Islet of Langerhans (tissue), 1 donor: ENCODE data around the gene EIF5.
A peak's percentile ranks its signal among the peaks of the same experiment; 100 is the strongest.

Source experiments
- FAIRE-seq: peaks from one replicate; lab custom pipeline; 2011; peaks lifted over from hg19 to GRCh38; lab: Jason Lieb, UNC

The EIF5 gene

GRCh38 chr14:103372552-103373304, 38.7 kb downstream of the EIF5 start:
- no peak for FAIRE-seq

GRCh38 chr14:103374121-103374520, 40.1 kb downstream of the EIF5 start:
- FAIRE-seq: no peak

- no peak for FAIRE-seq
These were observed 43.5 kb downstream of the EIF5 start for GRCh38 chr14:103377522-103378037.

- FAIRE-seq: no peak
These were observed 44.2 kb downstream of the EIF5 start for GRCh38 chr14:103378038-103378854.

- FAIRE-seq: no peak
These were observed 46.8 kb downstream of the EIF5 start for GRCh38 chr14:103380719-103381377.

GRCh38 chr14:103382376-103382775, 48.3 kb downstream of the EIF5 start:
- FAIRE-seq: no peak

GRCh38 chr14:103384450-103385151, 50.6 kb downstream of the EIF5 start:
- no peak for FAIRE-seq

GRCh38 chr14:103385152-103385928, 51.3 kb downstream of the EIF5 start, which contains the start of gene MARK3:
TSS of gene MARK3 (plus strand) at chr14:103385415. CDS start at chr14:103386030, 615 bp downstream.
- FAIRE-seq: peak; percentile 87

- FAIRE-seq: no peak
These were observed 52.1 kb downstream of the EIF5 start for GRCh38 chr14:103385929-103386712.

- peak; percentile 51 for FAIRE-seq
These were observed 52.8 kb downstream of the EIF5 start for GRCh38 chr14:103386713-103387329.

GRCh38 chr14:103388664-103389063, 54.6 kb downstream of the EIF5 start:
- no peak for FAIRE-seq

GRCh38 chr14:103390605-103391004, 56.6 kb downstream of the EIF5 start:
- FAIRE-seq: no peak

GRCh38 chr14:103391048-103391447, 57.0 kb downstream of the EIF5 start:
- peak; percentile 9 for FAIRE-seq

- no peak for FAIRE-seq
These were observed 58.1 kb downstream of the EIF5 start for GRCh38 chr14:103392106-103392505.

GRCh38 chr14:103392572-103392971, 58.5 kb downstream of the EIF5 start:
- no peak for FAIRE-seq

GRCh38 chr14:103393070-103393469, 59.0 kb downstream of the EIF5 start:
- no peak for FAIRE-seq

GRCh38 chr14:103393676-103394626, 59.9 kb downstream of the EIF5 start:
- FAIRE-seq: peak; percentile 45
